Measurements from ENCODE around the gene IL1R2. TPM values are rescaled to one million over a fixed set of nuclear protein-coding genes. Genes with fewer than 3 reads are reported as not detected.

IL1R2 gene
- total and polyA plus RNA-seq, 2 of the 13 experiments (the other 11 are each of a cell fraction or from before 2014, with no cell fraction given): 3.6 to 7.3 TPM

DNA sequence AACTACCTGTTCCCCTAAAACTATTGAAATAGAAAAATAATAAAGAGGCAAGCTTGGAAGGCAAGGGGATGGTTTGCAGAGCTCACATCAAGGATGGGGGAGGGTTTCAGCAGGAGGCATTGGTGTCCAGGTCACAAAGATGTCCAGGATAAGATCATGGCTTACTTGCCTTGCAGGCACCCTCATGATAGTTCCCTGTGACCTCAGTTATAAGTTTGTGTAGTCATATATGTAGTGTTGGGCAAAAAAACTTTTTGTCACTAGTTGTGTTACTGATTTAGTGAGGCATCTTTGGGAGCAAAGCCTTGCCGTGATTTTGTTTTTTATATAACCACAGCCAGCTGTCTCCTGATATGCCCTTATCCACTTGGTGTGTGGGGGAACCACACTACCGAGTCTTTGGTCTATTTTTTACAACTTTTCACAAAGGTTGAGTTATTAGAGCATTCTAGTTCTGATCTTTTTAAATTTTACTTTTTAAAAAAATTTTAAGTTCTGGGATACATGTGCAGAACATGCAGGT, 53.3 kb downstream of the IL1R2 start:
- ChIA-PET POLR2A (interaction anchor here (1.7 to 3.6 kb wide), 2 partner anchors 12 to 111 kb away, joined by 17 to 73 read pairs; no protein-coding TSS in a partner anchor), CTCF (ENCODE audit: low intra/inter-chr PET ratio, low total read pairs) (no interaction called here)
- Histone ChIP-seq H3K27ac (ENCODE audit: extremely low read length, insufficient read depth, low read length) (peak overlapping the region; percentile 83), H3K27me3 (ENCODE audit: control insufficient read depth in 1 of 2, insufficient read depth in 2 of 2, low read length in 2 of 2) (no peaks in the 10 kb centered on the region), H4K20me1 (ENCODE audit: insufficient read depth, low read length) (no peaks in the 10 kb centered on the region), H3K4me3 (replicated peaks in 1 of 3; ENCODE audit: insufficient read depth in 1 of 3, low read depth in 2 of 3, low read length in 3 of 3) (no peak overlapping the region), H3K9ac (ENCODE audit: insufficient read depth, low read depth, low read length) (no peak overlapping the region), H3K4me2 (ENCODE audit: low read depth, low read length) (no peak overlapping the region), H3K9me3 (ENCODE audit: low read length) (no peaks in the 10 kb centered on the region), H3K79me2 (ENCODE audit: insufficient read depth, low read length) (no peaks in the 10 kb centered on the region), H2AFZ (ENCODE audit: low read length) (no peak overlapping the region), H3K36me3 (replicated peaks in 1 of 2; ENCODE audit: control insufficient read depth in 1 of 2, insufficient read depth in 2 of 2, low read length in 2 of 2) (no peaks in the 10 kb centered on the region), H3K4me1 (ENCODE audit: insufficient read depth, low read length) (peaks cover 92% of the 10 kb centered on the region)
- in situ Hi-C loops (cut with HindIII; ENCODE audit: extremely low pct_ligation_motif_present, low pct_unique_long_range_greater_than_20kb) (no loop called here), intact Hi-C loops (cut with micrococcal nuclease; ENCODE audit: unreplicated experiment) (no loop called here)
- no peak for FAIRE-seq
- no peak for ATAC-seq
- DNase-seq (ENCODE audit: low spot score): no peak
- BruUV-seq (replicated peaks): no TSS peak
- TF ChIP-seq KAT7 (CRISPR knock-in tag; IDR thresholded peaks at IDR 0.05; ENCODE audit: borderline replicate concordance): no peak
- no peak for TF ChIP-seq HMG20B (CRISPR knock-in tag; conservative IDR thresholded peaks at IDR 0.05)
- TF ChIP-seq DMAP1 (CRISPR knock-in tag; IDR thresholded peaks at IDR 0.05): 0 out of 2 replicates have a peak, but pooled peaks have one; percentile 2
- 0 out of 2 replicates have a peak, but pooled peaks have one; percentile 35 for TF ChIP-seq RBFOX2 (IDR thresholded peaks at IDR 0.05; ENCODE audit: low read depth, low read length)
- TF ChIP-seq SRSF4 (IDR thresholded peaks at IDR 0.05; ENCODE audit: low read depth, low read length, poor library complexity, severe bottlenecking): no peak
- TF ChIP-seq RORA (CRISPR knock-in tag; IDR thresholded peaks at IDR 0.05): no peak
- no peak for TF ChIP-seq KDM1A (CRISPR knock-in tag; IDR thresholded peaks at IDR 0.05)
- TF ChIP-seq, protein P1, sequence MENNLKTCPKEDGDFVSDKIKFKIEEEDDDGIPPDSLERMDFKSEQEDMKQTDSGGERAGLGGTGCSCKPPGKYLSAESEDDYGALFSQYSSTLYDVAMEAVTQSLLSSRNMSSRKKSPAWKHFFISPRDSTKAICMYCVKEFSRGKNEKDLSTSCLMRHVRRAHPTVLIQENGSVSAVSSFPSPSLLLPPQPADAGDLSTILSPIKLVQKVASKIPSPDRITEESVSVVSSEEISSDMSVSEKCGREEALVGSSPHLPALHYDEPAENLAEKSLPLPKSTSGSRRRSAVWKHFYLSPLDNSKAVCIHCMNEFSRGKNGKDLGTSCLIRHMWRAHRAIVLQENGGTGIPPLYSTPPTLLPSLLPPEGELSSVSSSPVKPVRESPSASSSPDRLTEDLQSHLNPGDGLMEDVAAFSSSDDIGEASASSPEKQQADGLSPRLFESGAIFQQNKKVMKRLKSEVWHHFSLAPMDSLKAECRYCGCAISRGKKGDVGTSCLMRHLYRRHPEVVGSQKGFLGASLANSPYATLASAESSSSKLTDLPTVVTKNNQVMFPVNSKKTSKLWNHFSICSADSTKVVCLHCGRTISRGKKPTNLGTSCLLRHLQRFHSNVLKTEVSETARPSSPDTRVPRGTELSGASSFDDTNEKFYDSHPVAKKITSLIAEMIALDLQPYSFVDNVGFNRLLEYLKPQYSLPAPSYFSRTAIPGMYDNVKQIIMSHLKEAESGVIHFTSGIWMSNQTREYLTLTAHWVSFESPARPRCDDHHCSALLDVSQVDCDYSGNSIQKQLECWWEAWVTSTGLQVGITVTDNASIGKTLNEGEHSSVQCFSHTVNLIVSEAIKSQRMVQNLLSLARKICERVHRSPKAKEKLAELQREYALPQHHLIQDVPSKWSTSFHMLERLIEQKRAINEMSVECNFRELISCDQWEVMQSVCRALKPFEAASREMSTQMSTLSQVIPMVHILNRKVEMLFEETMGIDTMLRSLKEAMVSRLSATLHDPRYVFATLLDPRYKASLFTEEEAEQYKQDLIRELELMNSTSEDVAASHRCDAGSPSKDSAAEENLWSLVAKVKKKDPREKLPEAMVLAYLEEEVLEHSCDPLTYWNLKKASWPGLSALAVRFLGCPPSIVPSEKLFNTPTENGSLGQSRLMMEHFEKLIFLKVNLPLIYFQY (CRISPR knock-in tag; IDR thresholded peaks at IDR 0.05; ENCODE audit: borderline replicate concordance): no peak
- no peak for TF ChIP-seq RXRB (CRISPR knock-in tag; IDR thresholded peaks at IDR 0.05; ENCODE audit: borderline replicate concordance)
- WGBS (ENCODE audit: low lambda C conversion rate): 98% methylated on average over 2 of the region's 2 CpGs
